ENCODE data around the gene RBM12. TPM values are rescaled to one million over a fixed set of nuclear protein-coding genes. Genes with fewer than 3 reads are reported as not detected.

RBM12 gene
- total RNA-seq, 4 donors from 2014 or later = 30.5 to 44.9 (median 35.7) TPM

DNA sequence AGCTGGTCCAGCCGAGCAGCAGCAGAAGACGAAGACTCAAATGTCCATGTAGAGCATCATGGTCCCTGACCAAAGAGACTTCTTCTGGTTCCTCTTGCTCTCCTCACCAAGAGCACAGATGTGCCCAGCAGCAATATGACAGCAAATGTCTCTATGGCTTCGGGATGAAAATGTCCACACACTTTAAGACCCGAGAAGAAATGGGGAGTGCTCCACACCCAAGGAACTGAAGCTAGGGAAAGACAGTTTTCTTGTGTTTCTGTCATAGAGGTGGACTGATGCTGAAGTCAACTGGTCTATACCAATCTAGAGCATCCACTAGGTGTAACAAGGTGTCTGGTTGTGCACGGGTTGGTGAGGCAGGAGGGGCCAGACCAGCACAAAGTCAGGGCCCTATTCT is 4.5 kb upstream of the RBM12 start:
- no peak for TF ChIP-seq POLR2A (IDR thresholded peaks at IDR 0.05)
- TF ChIP-seq, protein P1, sequence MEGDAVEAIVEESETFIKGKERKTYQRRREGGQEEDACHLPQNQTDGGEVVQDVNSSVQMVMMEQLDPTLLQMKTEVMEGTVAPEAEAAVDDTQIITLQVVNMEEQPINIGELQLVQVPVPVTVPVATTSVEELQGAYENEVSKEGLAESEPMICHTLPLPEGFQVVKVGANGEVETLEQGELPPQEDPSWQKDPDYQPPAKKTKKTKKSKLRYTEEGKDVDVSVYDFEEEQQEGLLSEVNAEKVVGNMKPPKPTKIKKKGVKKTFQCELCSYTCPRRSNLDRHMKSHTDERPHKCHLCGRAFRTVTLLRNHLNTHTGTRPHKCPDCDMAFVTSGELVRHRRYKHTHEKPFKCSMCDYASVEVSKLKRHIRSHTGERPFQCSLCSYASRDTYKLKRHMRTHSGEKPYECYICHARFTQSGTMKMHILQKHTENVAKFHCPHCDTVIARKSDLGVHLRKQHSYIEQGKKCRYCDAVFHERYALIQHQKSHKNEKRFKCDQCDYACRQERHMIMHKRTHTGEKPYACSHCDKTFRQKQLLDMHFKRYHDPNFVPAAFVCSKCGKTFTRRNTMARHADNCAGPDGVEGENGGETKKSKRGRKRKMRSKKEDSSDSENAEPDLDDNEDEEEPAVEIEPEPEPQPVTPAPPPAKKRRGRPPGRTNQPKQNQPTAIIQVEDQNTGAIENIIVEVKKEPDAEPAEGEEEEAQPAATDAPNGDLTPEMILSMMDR (IDR thresholded peaks at IDR 0.05) = no peak
- peaks cover 25 to 28% of the 10 kb centered on the region in 2 donors for H3K36me3 ChIP-seq
- H3K9me3 ChIP-seq = no peaks in the 10 kb centered on the region
- intact Hi-C loops (cut with DNase I) = no loop called here
- WGBS, 2 donors = 93% methylated on average over 5 of the region's 5 CpGs
- H3K4me1 ChIP-seq = no peaks in the 10 kb centered on the region
- no peaks in the 10 kb centered on the region for H3K27me3 ChIP-seq
- DNase-seq = no peak
- H3K27ac ChIP-seq = no peak overlapping the region
- H3K4me3 ChIP-seq (replicated peaks in 1 of 3) = no peak overlapping the region

DNA sequence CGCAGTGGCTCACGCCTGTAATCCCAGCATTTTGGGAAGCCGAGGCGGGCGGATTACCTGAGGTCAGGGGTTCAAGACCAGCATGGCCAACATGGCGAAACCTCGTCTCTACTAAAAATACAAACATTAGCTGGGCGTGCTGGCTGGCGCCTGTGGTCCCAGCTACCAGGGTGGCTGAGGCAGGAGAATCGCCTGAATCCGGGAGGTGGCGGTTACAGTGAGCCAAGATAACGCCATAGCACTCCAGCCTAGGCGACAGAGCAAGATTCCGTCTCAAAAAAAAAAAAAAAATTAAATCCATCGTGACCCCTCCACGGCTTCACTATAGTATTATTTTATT is 1.2 kb upstream of the RBM12 start:
- 96 to 97% methylated on average over 17 of the region's 17 CpGs for WGBS, 2 donors
- DNase-seq = no peak
- no peak overlapping the region for H3K4me3 ChIP-seq (replicated peaks in 1 of 3)
- intact Hi-C loops (cut with DNase I) = loop anchor here (2.0 kb wide), 1 partner anchor 49 kb away; no protein-coding TSS in a partner anchor
- peaks cover 20 to 25% of the 10 kb centered on the region in 2 donors for H3K4me1 ChIP-seq
- TF ChIP-seq, protein P1 (IDR thresholded peaks at IDR 0.05) = no peak
- no peak for TF ChIP-seq POLR2A (IDR thresholded peaks at IDR 0.05)
- no peak overlapping the region for H3K27ac ChIP-seq
- H3K9me3 ChIP-seq = no peaks in the 10 kb centered on the region
- H3K27me3 ChIP-seq = no peaks in the 10 kb centered on the region
- H3K36me3 ChIP-seq = peaks cover 8 to 10% of the 10 kb centered on the region in 2 donors

DNA sequence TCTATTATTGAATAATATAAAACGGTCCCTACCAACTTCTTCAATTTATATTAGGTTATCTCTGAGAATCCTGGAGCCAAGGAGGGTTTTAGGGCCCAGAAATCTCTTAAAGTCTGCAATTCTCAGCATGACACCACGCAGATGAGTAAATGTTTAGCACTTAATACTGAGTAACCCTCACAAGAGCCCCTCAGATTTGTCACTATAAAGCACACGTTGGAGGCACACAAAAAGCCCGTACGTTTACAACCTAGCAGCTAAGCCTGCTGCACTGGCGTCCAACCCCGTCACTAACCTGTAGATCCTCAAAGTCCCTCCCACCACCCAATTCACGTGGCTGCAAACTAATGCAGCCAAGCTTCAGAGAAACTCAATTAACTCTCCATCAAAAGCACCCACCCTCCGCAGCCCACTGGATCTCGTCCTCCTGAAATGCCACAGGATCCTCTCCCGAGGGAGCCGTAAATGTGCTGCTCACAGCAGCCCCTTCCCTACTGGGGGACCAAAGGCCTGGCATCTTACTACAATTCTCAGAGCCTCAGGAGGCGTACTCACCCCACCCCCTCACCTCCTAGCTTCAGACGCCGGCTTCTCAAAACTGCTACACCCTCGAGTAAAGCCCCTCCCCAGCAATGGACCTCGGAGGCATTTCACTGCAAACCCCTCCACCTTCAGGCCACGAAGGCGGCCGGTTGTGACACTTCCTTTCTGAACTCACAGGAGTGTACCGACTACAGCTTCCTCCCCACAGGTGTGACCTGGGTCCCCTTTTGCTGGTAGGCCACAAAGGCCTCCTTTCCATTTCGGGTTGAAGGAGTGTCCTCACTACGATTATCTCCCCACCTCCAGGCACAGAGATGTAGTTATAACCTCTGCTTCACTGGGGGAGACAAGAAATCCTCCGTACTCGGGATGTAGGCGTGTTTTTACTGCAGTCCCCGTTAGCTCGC is 909 bp downstream of the RBM12 start:
- Histone ChIP-seq H3K4me3 (replicated peaks in 1 of 3) (peak overlapping the region; percentile 25 to 86 (median 77)), H3K4me1 (peaks cover 33 to 34% of the 10 kb centered on the region in 2 donors), H3K36me3 (no peaks in the 10 kb centered on the region), H3K27me3 (no peaks in the 10 kb centered on the region), H3K27ac (peak overlapping the region; percentile 97 to 100 (median 98)), H3K9me3 (no peaks in the 10 kb centered on the region)
- DNase-seq = peak; percentile 45 to 51
- WGBS, 2 donors = 0 to 1% methylated on average over 19 to 28 of the region's 28 CpGs
- no peak for TF ChIP-seq POLR2A (IDR thresholded peaks at IDR 0.05)
- intact Hi-C loops (cut with DNase I) = loop anchor here (2.0 kb wide), 1 partner anchor 47 kb away; no protein-coding TSS in a partner anchor

DNA sequence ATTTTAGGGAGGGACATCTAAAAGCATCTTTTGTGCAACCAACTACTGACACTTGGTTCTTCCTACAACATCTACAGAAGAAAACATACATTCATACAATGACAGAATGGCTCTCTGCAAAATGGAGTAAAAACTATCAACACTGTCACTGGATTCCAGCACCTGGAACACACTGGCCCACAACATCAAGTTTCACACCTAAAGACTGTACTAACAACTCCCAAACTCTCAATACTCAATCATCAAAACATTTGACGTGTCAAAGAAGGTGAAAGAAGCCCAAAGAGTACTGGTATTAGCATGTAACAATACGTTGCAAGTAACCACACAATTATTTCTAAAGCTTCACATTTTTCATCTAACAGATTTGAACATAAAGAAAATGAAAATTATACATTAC is 2.1 kb downstream of the RBM12 start:
- 23 to 29% methylated on average over 2 of the region's 2 CpGs for WGBS, 2 donors
- DNase-seq = no peak
- no peaks in the 10 kb centered on the region for H3K9me3 ChIP-seq
- intact Hi-C loops (cut with DNase I) = no loop called here
- H3K4me1 ChIP-seq = peaks cover 39 to 43% of the 10 kb centered on the region in 2 donors
- no peak for TF ChIP-seq POLR2A (IDR thresholded peaks at IDR 0.05)
- TF ChIP-seq, protein P1 (IDR thresholded peaks at IDR 0.05) = no peak
- H3K27me3 ChIP-seq = no peaks in the 10 kb centered on the region
- no peaks in the 10 kb centered on the region for H3K36me3 ChIP-seq
- no peak overlapping the region for H3K27ac ChIP-seq
- no peak overlapping the region for H3K4me3 ChIP-seq (replicated peaks in 1 of 3)

DNA sequence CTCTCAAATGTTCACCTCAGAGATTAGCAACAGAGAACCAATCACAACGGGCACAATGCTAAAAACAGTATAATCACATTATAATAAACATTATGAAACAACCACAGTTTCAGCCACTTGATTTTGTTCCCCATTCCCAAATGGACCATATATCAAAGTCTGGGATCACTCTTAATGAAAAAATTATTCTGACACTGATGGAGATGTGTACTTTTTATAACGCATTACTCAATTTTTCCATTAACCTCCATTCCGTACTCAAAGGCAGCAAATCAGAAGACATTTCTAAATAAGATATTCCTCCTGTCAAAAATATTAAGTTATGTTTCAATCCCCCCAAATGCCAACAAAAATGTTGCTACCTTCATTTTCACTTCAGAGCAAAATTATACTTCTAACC is 2.8 kb downstream of the RBM12 start:
- Histone ChIP-seq H3K9me3 (no peaks in the 10 kb centered on the region), H3K27me3 (no peaks in the 10 kb centered on the region), H3K4me3 (replicated peaks in 1 of 3) (no peak overlapping the region), H3K36me3 (no peaks in the 10 kb centered on the region), H3K27ac (peak overlapping the region in 1 of 3 donors; percentile 1), H3K4me1 (peaks cover 46 to 47% of the 10 kb centered on the region in 2 donors)
- no peak for DNase-seq
- intact Hi-C loops (cut with DNase I) = no loop called here
- WGBS, 2 donors = 43 to 45% methylated on average over 3 of the region's 3 CpGs
- TF ChIP-seq POLR2A (IDR thresholded peaks at IDR 0.05) = no peak
- TF ChIP-seq, protein P1 (IDR thresholded peaks at IDR 0.05) = no peak
